Fibroblast of lung (primary cell): ENCODE results near the gene SERGEF. TPM values are rescaled to one million over a fixed set of nuclear protein-coding genes. Genes with fewer than 3 reads are reported as not detected.

Experiments
- DNase-seq, 2 donors: peaks; one replicate each; pipeline versions ENCODE4 v3.0.0 to v3.0.0-alpha.2; 2010; ENCODE audit warnings: low read depth in 2 of 2
- H2AFZ ChIP-seq: 2 replicates; pipeline ENCODE4 v1.5.1; 2012; ENCODE audit warnings: low read length, control low read depth, inconsistent platforms
- H3K27ac ChIP-seq: 2 replicates; pipeline ENCODE4 v1.5.1; 2011; ENCODE audit warnings: low read length, control low read depth; ENCODE audit not compliant: insufficient read depth
- H3K27me3 ChIP-seq: 2 replicates; pipeline ENCODE4 v1.5.1; 2011; ENCODE audit warnings: mild to moderate bottlenecking, low read length; ENCODE audit not compliant: control insufficient read depth, insufficient read depth
- H3K36me3 ChIP-seq: 2 replicates; pipeline ENCODE4 v1.5.1; 2011; ENCODE audit warnings: low read length; ENCODE audit not compliant: control insufficient read depth, insufficient read depth
- H3K4me1 ChIP-seq: 2 replicates; pipeline ENCODE4 v1.5.1; 2011; ENCODE audit warnings: low read length; ENCODE audit not compliant: control insufficient read depth, insufficient read depth; ENCODE audit errors: extremely low read depth
- H3K4me2 ChIP-seq: 2 replicates; pipeline ENCODE4 v1.5.1; 2011; ENCODE audit warnings: low read length, control low read depth; ENCODE audit not compliant: insufficient read depth; ENCODE audit errors: extremely low read depth
- H3K4me3 ChIP-seq, 4 experiments: fragments of 200-600 bp in 1 of 4; sonication (generic) in 1 of 4; replicated peaks in 1 of 4; 2 replicates each; pipeline ENCODE4 v1.5.1; 2011 to 2016; ENCODE audit warnings: low read length in 4 of 4, low read depth in 3 of 4, mild to moderate bottlenecking in 3 of 4, control low read depth in 2 of 4, inconsistent platforms in 1 of 4, mixed read lengths in 1 of 4; ENCODE audit not compliant: insufficient read depth in 1 of 4; ENCODE audit errors: control extremely low read depth in 1 of 4
- H3K79me2 ChIP-seq: 2 replicates; pipeline ENCODE4 v1.5.1; 2012; ENCODE audit warnings: mild to moderate bottlenecking, low read length, inconsistent platforms; ENCODE audit not compliant: control insufficient read depth, insufficient read depth
- H3K9ac ChIP-seq: 2 replicates; pipeline ENCODE4 v1.5.1; 2011; ENCODE audit warnings: mild to moderate bottlenecking, low read length, control low read depth; ENCODE audit not compliant: insufficient read depth
- H3K9me3 ChIP-seq: 2 replicates; pipeline ENCODE4 v1.5.1; 2012; ENCODE audit warnings: low read depth, low read length; ENCODE audit not compliant: control insufficient read depth, insufficient read depth
- H4K20me1 ChIP-seq: 2 replicates; pipeline ENCODE4 v1.5.1; 2011; ENCODE audit warnings: low read length; ENCODE audit not compliant: control insufficient read depth, insufficient read depth; ENCODE audit errors: extremely low read depth
- CTCF ChIP-seq, 2 donors: IDR thresholded peaks in 1 of 2; conservative IDR thresholded peaks in 1 of 2; 1 replicate in 1 of 2; 2 replicates in 1 of 2; pipeline ENCODE4 v1.5.1; 2011 to 2012; ENCODE audit warnings: low read length in 2 of 2, control low read depth in 1 of 2, inconsistent platforms in 1 of 2, low read depth in 1 of 2, mild to moderate bottlenecking in 1 of 2
- EZH2 ChIP-seq: IDR thresholded peaks from 2 replicates; pipeline ENCODE4 v1.5.1; 2012; ENCODE audit warnings: low read length, control low read depth, mild to moderate bottlenecking; ENCODE audit errors: missing control alignments
- polyA plus RNA-seq, 2 donors: library from polyadenylated mRNA; depleted of rRNA in 1 of 2; stranded (reverse) in 1 of 2; unstranded in 1 of 2; fragments of >200 nt; gene quantifications; 2 replicates each; pipeline ENCODE4 v1.2.1, GENCODE V29; 2011 to 2012; ENCODE audit warnings: missing spikeins in 1 of 2
- total RNA-seq: library from RNA; depleted of rRNA; stranded (reverse); fragments of >200 nt; gene quantifications from 2 replicates; pipeline ENCODE4 v1.2.1, GENCODE V29; 2014

The SERGEF gene
- total and polyA plus RNA-seq, 2 donors (not counting 1 experiment from before 2014, with no cell fraction given), result 14.5 to 38.5 TPM

GRCh38 chr11:18054511-18055103 is 41.8 kb upstream of the SERGEF start:
- H3K4me2 ChIP-seq, result no peak overlapping the region
- no peaks in the 10 kb centered on the region for H3K79me2 ChIP-seq
- no peaks in the 10 kb centered on the region for H4K20me1 ChIP-seq
- H3K9ac ChIP-seq, result no peak overlapping the region
- no peak overlapping the region for H2AFZ ChIP-seq
- H3K9me3 ChIP-seq, result no peaks in the 10 kb centered on the region
- no peaks in the 10 kb centered on the region for H3K4me1 ChIP-seq
- no peak for DNase-seq
- H3K27ac ChIP-seq, result no peak overlapping the region
- no peaks in the 10 kb centered on the region for H3K27me3 ChIP-seq
- no peaks in the 10 kb centered on the region for H3K36me3 ChIP-seq
- no peak overlapping the region for H3K4me3 ChIP-seq
- TF ChIP-seq EZH2 (no peak), CTCF (conservative IDR thresholded peaks at IDR 0.05 in 1 of 2, IDR thresholded peaks at IDR 0.05 in 1 of 2; ENCODE audit: low read depth in 1 of 2, low read length in 2 of 2) (no peak)

GRCh38 chr11:18050848-18051247 is 38.0 kb upstream of the SERGEF start:
- Histone ChIP-seq H3K4me1 (no peaks in the 10 kb centered on the region), H3K27me3 (peaks cover 7% of the 10 kb centered on the region), H4K20me1 (no peaks in the 10 kb centered on the region), H3K4me2 (no peak overlapping the region), H3K79me2 (no peaks in the 10 kb centered on the region), H3K4me3 (no peak overlapping the region), H2AFZ (no peak overlapping the region), H3K9ac (no peak overlapping the region), H3K9me3 (no peaks in the 10 kb centered on the region), H3K27ac (no peak overlapping the region), H3K36me3 (no peaks in the 10 kb centered on the region)
- TF ChIP-seq CTCF (conservative IDR thresholded peaks at IDR 0.05 in 1 of 2, IDR thresholded peaks at IDR 0.05 in 1 of 2; ENCODE audit: low read depth in 1 of 2, low read length in 2 of 2) (no peak), EZH2 (no peak)
- no peak for DNase-seq

GRCh38 chr11:18046116-18046777 is 33.4 kb upstream of the SERGEF start, which contains the start of gene TPH1:
TSS of gene TPH1 (minus strand) at chr11:18046269. CDS start at chr11:18040762, 5,507 bp downstream.
- H3K27me3 ChIP-seq, result peaks cover 13% of the 10 kb centered on the region
- H3K79me2 ChIP-seq, result no peaks in the 10 kb centered on the region
- H3K27ac ChIP-seq, result no peak within 1 kb of the TSS
- H3K4me2 ChIP-seq, result peak within 1 kb of the TSS; percentile 75
- H4K20me1 ChIP-seq, result no peaks in the 10 kb centered on the region
- TF ChIP-seq EZH2, result no peak
- no peak for TF ChIP-seq CTCF (conservative IDR thresholded peaks at IDR 0.05 in 1 of 2, IDR thresholded peaks at IDR 0.05 in 1 of 2; ENCODE audit: low read depth in 1 of 2, low read length in 2 of 2)
- peak; percentile 33 to 89 for DNase-seq
- no peaks in the 10 kb centered on the region for H3K4me1 ChIP-seq
- no peaks in the 10 kb centered on the region for H3K36me3 ChIP-seq
- H2AFZ ChIP-seq, result no peak within 1 kb of the TSS
- no peaks in the 10 kb centered on the region for H3K9me3 ChIP-seq
- H3K4me3 ChIP-seq, result no peak within 1 kb of the TSS
- no peak within 1 kb of the TSS for H3K9ac ChIP-seq
